K562 (cell line): ENCODE measurements around the gene BPHL. TPM values are rescaled to one million over a fixed set of nuclear protein-coding genes. Genes with fewer than 3 reads are reported as not detected.
"Not testable (repeated sequence)": the region's sequence is repeated elsewhere in the genome, so short reads cannot be mapped to it uniquely, and the experiment has no call there.

Experiments
- ATAC-seq: fragments of 200-7000 bp; cut with Tn5 transposase; 3 replicates; pipeline ENCODE4 v1.9.1; 2020; ENCODE audit warnings: moderate library complexity
- BruUV-seq: library from RNA; stranded (reverse); fragments of 400-500 nt; replicated peaks from 2 replicates; lab custom pipeline; 2021; lab: Mats Ljungman, UMichigan
- CTCF ChIA-PET: fragments of 300-600 bp; formaldehyde crosslinking; extraction: SDS; loops from one replicate; lab custom pipeline; 2021; ENCODE audit warnings: low intra/inter-chr PET ratio; lab: Yijun Ruan, JAX
- POLR2A ChIA-PET: fragments of 300-600, 350-650 bp; sonication (Branson Sonifier 250); formaldehyde crosslinking; extraction: SDS; loops from one replicate; lab custom pipeline; 2021; ENCODE audit warnings: antibody characterized with exemption, inconsistent platforms; lab: Yijun Ruan, JAX
- DNase-seq, 4 experiments: peaks; one replicate each; pipeline versions ENCODE4 v3.0.0 to v3.0.0-alpha.2; 2011 to 2018; ENCODE audit warnings: low spot score in 3 of 4, mixed read lengths in 3 of 4; ENCODE audit errors: extremely low read depth in 1 of 4
- FAIRE-seq: peaks from 2 replicates; lab custom pipeline; 2011; peaks lifted over from hg19 to GRCh38; lab: Jason Lieb, UNC
- H2AFZ ChIP-seq: 2 replicates; pipeline ENCODE4 v1.6.0; 2011; ENCODE audit warnings: low read depth, low read length, control low read depth, inconsistent platforms
- H3K27ac ChIP-seq: fragments of 200-600 bp; 3 replicates; pipeline ENCODE4 v1.8.0; 2011; ENCODE audit warnings: low read depth, mild to moderate bottlenecking, control low read depth, inconsistent platforms, low read length, moderate library complexity, mixed read lengths; ENCODE audit errors: extremely low read depth
- H3K27me3 ChIP-seq, 2 experiments: fragments of 300-600 bp in 1 of 2; 2 replicates in 1 of 2; 3 replicates in 1 of 2; pipeline versions ENCODE4 v1.6.0 to v1.8.0; 2011; ENCODE audit warnings: inconsistent platforms in 2 of 2, low read length in 2 of 2, mild to moderate bottlenecking in 1 of 2, mixed read lengths in 1 of 2, moderate library complexity in 1 of 2; ENCODE audit not compliant: control insufficient read depth in 2 of 2, insufficient read depth in 2 of 2
- H3K36me3 ChIP-seq: fragments of 300-600 bp; 3 replicates; pipeline ENCODE4 v1.8.0; 2011; ENCODE audit warnings: mild to moderate bottlenecking, low read length, inconsistent platforms; ENCODE audit not compliant: control insufficient read depth, insufficient read depth
- H3K4me1 ChIP-seq, 2 experiments: fragments of 200-600 bp in 1 of 2; replicated peaks in 1 of 2; 2 replicates in 1 of 2; 3 replicates in 1 of 2; pipeline versions ENCODE4 v1.5.1 to v1.8.0; 2011; ENCODE audit warnings: inconsistent platforms in 2 of 2, low read length in 2 of 2, mild to moderate bottlenecking in 1 of 2, mixed read lengths in 1 of 2, moderate library complexity in 1 of 2; ENCODE audit not compliant: control insufficient read depth in 2 of 2, insufficient read depth in 2 of 2
- H3K4me2 ChIP-seq: 2 replicates; pipeline ENCODE4 v1.6.1; 2011; ENCODE audit warnings: low read length, control low read depth, inconsistent platforms, mixed read lengths; ENCODE audit not compliant: insufficient read depth
- H3K4me3 ChIP-seq: fragments of 200-600 bp; sonication (generic), shearing (Covaris generic); 2 replicates; pipeline ENCODE4 v1.5.1; 2016; ENCODE audit warnings: control low read depth, inconsistent platforms
- H3K79me2 ChIP-seq: fragments of 200-600 bp; 3 replicates; pipeline ENCODE4 v1.8.0; 2011; ENCODE audit warnings: low read length, inconsistent platforms; ENCODE audit not compliant: control insufficient read depth, insufficient read depth
- H3K9ac ChIP-seq, 2 experiments: 2 replicates each; pipeline versions ENCODE4 v1.6.0 to v1.6.1; 2011; ENCODE audit warnings: low read depth in 2 of 2, low read length in 2 of 2, control low read depth in 1 of 2, inconsistent platforms in 1 of 2, mild to moderate bottlenecking in 1 of 2, mixed read lengths in 1 of 2; ENCODE audit not compliant: insufficient read depth in 1 of 2
- H3K9me1 ChIP-seq: one replicate; pipeline ENCODE4 v1.6.0; 2011; ENCODE audit warnings: inconsistent platforms, mild to moderate bottlenecking, low read length, moderate library complexity; ENCODE audit not compliant: control insufficient read depth, insufficient read depth
- H3K9me3 ChIP-seq: replicated peaks from 2 replicates; pipeline ENCODE4 v1.5.1; 2011; ENCODE audit warnings: low read depth, low read length, inconsistent platforms; ENCODE audit not compliant: control insufficient read depth, insufficient read depth
- H4K20me1 ChIP-seq: replicated peaks from 2 replicates; pipeline ENCODE4 v1.6.1; 2011; ENCODE audit warnings: low read length, inconsistent platforms, mixed read lengths; ENCODE audit not compliant: control insufficient read depth, insufficient read depth
- CBFA2T2 ChIP-seq: fragments of 450-650 bp; conservative IDR thresholded peaks from 2 replicates; pipeline ENCODE4 v1.6.1; 2017; ENCODE audit warnings: mild to moderate bottlenecking
- WGBS: fragments of 100-300 bp; shearing (Covaris generic); methylation state at CpG from one replicate; pipeline ENCODE4 v1.1.6; 2016; ENCODE audit warnings: low coverage, mixed read lengths; ENCODE audit not compliant: insufficient coverage; ENCODE audit errors: missing lambda C conversion rate; 5-methylcytosine and 5-hydroxymethylcytosine counted together
- in situ Hi-C: fragments of 300-500 bp; cut with MboI; formaldehyde crosslinking; loops from 4 replicates; pipeline ENCODE4 v1.15.0; 2018; ENCODE audit warnings: inconsistent platforms, mixed read lengths
- intact Hi-C: fragments of 100-400 bp; cut with micrococcal nuclease; formaldehyde crosslinking; loops from 2 replicates; pipeline ENCODE4 v1.14.2; 2022
- polyA plus RNA-seq, 8 experiments: library from polyadenylated mRNA; depleted of rRNA in 4 of 8; stranded (reverse) in 5 of 8; unstranded in 3 of 8; fragments of >200 nt; fragmentation: Nextera tagmentation in 2 of 8; fragmentation: Illumina TruSeq in 1 of 8; extraction: Ambion mirVana in 2 of 8; extraction: Trizol in 1 of 8; gene quantifications; 2 replicates each; pipeline versions ENCODE4 v1.2.1 to v1.2.3, GENCODE V29; 2011 to 2014; ENCODE audit warnings: inconsistent platforms in 1 of 8, missing spikeins in 1 of 8
- total RNA-seq, 7 experiments: library from RNA; depleted of rRNA in 6 of 7; stranded (reverse); fragments of >200 nt in 6 of 7; fragmentation: Illumina TruSeq in 2 of 7; extraction: Trizol in 2 of 7; gene quantifications; 2 replicates each; pipeline versions ENCODE4 v1.2.1 to v1.2.3, GENCODE V29; 2011 to 2021; ENCODE audit warnings: low replicate concordance in 1 of 7
- TF ChIP-seq, protein P1 (sequence below), 2 experiments: fragments of 450-650 bp in 1 of 2; sonication (generic) in 1 of 2; formaldehyde crosslinking in 1 of 2; IDR thresholded peaks; 2 replicates each; pipeline versions ENCODE4 v1.7.1 to v1.9.0; 2016 to 2022; ENCODE audit warnings: inconsistent platforms in 1 of 2, mild to moderate bottlenecking in 1 of 2, missing genetic modification reagents in 1 of 2
- TF ChIP-seq, protein P2 (sequence below), 2 experiments: fragments of 450-650 bp in 1 of 2; sonication (generic) in 1 of 2; formaldehyde crosslinking in 1 of 2; IDR thresholded peaks in 1 of 2; conservative IDR thresholded peaks in 1 of 2; 2 replicates each; pipeline versions ENCODE4 v1.6.1 to v1.8.1; 2016 to 2023; ENCODE audit warnings: mild to moderate bottlenecking in 2 of 2, moderate library complexity in 2 of 2, inconsistent platforms in 1 of 2, missing genetic modification reagents in 1 of 2

Gene BPHL
- total and polyA plus RNA-seq, 9 of the 15 experiments (the other 6 are each of a cell fraction or from before 2014, with no cell fraction given): 3.5 to 17.4 (median 8.2) TPM

DNA sequence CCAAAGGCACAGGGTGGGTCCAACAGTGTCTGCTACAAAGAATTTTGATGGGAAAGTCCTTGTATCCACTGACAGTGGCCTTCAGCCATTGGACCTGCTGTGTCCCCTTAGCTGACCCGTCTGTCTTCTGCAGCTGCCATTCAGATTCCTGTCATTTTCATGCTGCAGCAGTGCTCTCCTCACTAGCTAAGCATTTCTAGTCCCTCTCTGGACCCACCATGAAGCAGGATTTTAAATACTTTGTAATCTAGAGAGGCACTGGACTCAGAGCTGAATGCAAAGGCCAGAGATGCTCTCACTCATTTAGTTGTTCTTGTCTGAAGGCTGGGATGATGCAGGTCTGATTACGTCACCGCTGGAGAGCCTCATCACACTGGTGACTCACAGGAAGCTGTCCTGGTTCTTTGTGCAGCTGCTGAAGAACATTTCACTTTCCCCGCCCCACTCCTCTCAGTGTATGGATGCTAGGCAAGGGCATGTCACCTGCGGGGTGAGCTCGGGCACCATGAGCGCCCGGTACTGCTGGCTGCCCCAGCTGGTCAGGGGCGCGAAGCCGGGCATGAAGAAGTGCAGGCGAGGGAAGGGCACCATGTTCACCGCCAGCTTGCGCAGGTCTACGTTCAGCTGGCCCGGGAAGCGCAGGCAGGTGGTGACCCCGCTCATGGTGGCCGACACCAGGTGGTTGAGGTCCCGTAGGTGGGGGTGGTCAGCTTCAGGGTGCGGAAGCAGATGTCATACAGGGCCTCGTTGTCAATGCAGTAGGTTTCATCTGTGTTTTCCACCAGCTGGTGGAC, 58.2 kb downstream of the BPHL start (continued):
- TF ChIP-seq, protein P1, sequence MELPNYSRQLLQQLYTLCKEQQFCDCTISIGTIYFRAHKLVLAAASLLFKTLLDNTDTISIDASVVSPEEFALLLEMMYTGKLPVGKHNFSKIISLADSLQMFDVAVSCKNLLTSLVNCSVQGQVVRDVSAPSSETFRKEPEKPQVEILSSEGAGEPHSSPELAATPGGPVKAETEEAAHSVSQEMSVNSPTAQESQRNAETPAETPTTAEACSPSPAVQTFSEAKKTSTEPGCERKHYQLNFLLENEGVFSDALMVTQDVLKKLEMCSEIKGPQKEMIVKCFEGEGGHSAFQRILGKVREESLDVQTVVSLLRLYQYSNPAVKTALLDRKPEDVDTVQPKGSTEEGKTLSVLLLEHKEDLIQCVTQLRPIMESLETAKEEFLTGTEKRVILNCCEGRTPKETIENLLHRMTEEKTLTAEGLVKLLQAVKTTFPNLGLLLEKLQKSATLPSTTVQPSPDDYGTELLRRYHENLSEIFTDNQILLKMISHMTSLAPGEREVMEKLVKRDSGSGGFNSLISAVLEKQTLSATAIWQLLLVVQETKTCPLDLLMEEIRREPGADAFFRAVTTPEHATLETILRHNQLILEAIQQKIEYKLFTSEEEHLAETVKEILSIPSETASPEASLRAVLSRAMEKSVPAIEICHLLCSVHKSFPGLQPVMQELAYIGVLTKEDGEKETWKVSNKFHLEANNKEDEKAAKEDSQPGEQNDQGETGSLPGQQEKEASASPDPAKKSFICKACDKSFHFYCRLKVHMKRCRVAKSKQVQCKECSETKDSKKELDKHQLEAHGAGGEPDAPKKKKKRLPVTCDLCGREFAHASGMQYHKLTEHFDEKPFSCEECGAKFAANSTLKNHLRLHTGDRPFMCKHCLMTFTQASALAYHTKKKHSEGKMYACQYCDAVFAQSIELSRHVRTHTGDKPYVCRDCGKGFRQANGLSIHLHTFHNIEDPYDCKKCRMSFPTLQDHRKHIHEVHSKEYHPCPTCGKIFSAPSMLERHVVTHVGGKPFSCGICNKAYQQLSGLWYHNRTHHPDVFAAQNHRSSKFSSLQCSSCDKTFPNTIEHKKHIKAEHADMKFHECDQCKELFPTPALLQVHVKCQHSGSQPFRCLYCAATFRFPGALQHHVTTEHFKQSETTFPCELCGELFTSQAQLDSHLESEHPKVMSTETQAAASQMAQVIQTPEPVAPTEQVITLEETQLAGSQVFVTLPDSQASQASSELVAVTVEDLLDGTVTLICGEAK (IDR thresholded peaks at IDR 0.05): peak; percentile 63
- TF ChIP-seq, protein P1 (CRISPR knock-in tag; IDR thresholded peaks at IDR 0.05): no peak
- TF ChIP-seq, protein P2, sequence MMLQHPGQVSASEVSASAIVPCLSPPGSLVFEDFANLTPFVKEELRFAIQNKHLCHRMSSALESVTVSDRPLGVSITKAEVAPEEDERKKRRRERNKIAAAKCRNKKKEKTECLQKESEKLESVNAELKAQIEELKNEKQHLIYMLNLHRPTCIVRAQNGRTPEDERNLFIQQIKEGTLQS (IDR thresholded peaks at IDR 0.05): peak; percentile 100
- TF ChIP-seq, protein P2 (CRISPR knock-in tag; conservative IDR thresholded peaks at IDR 0.05): peak; percentile 96
- TF ChIP-seq CBFA2T2: peak; percentile 49
- TF ChIP-seq, all 486 proteins: peak for 57

DNA sequence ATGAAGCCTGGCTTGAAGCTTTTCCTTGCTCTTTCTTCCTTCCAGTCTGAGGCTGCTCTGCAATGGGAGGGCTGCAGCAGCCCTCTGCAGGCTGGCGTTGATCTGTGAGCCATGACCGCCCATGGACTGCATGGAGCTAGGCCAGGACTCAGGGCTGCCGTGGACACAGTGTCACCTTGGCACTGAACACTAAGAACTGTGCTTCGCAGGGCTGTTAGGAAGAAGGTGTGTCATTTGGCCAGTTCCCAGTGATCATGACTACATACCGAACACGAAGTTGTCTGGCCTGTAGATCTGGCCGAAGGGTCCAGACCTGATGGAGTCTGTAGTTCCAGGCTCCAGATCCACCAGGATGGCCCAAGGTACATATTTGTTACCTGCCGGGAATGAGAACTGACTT, 60.2 kb downstream of the BPHL start:
- H2AFZ ChIP-seq, DNase-seq, H3K9me1 ChIP-seq, H3K27me3 ChIP-seq, FAIRE-seq, H3K9ac ChIP-seq, BruUV-seq, CTCF ChIA-PET, H3K36me3 ChIP-seq, H3K9me3 ChIP-seq, H3K4me2 ChIP-seq, intact Hi-C loops, H3K79me2 ChIP-seq, H4K20me1 ChIP-seq, ATAC-seq, H3K27ac ChIP-seq, H3K4me3 ChIP-seq, in situ Hi-C loops: not testable (repeated sequence)
- WGBS: 73% methylated on average over 7 of the region's 8 CpGs
- peaks cover 27% of the 10 kb centered on the region in 2 experiments for H3K4me1 ChIP-seq
- POLR2A ChIA-PET: interaction anchor here (0.6 to 1.0 kb wide), 2 partner anchors 9 to 13 kb away, joined by 3 to 4 read pairs; no protein-coding TSS in a partner anchor
